Peyer's patch (tissue), 4 donors: Measurements from ENCODE around the gene PFKP.

Experiments
- POLR2A ChIP-seq, 2 donors: fragments of 450-650 bp; IDR thresholded peaks; one replicate each; pipeline ENCODE4 v1.5.1; 2017; ENCODE audit warnings: antibody characterized with exemption in 2 of 2, mild to moderate bottlenecking in 2 of 2, moderate library complexity in 2 of 2
- TF ChIP-seq, protein P1 (sequence below), 6 experiments: fragments of 450-650 bp in 4 of 6; fragments of 200-600 bp in 2 of 6; sonication (generic) in 1 of 6; IDR thresholded peaks; one replicate each; pipeline ENCODE4 v1.5.1; 2017 to 2019; ENCODE audit warnings: antibody characterized with exemption in 6 of 6, mild to moderate bottlenecking in 3 of 6, moderate library complexity in 1 of 6

DNA sequence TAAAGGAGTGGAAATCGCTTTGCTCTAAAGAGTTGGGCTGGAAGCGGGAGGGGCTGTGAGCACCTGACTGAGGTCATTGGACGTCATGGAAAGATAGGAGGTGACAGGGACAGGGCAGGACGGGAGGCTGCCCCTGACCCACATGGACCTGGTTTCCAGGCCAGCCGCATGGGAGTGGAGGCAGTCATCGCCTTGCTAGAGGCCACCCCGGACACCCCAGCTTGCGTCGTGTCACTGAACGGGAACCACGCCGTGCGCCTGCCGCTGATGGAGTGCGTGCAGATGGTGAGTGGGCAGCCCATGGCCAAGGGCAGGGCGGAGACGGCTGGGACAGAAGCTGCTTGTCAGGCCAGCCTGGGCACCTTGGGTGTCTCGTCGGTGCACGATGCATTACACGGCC is 41.8 kb downstream of the PFKP start:
- TF ChIP-seq POLR2A (IDR thresholded peaks at IDR 0.05): no peak
- TF ChIP-seq, protein P1, sequence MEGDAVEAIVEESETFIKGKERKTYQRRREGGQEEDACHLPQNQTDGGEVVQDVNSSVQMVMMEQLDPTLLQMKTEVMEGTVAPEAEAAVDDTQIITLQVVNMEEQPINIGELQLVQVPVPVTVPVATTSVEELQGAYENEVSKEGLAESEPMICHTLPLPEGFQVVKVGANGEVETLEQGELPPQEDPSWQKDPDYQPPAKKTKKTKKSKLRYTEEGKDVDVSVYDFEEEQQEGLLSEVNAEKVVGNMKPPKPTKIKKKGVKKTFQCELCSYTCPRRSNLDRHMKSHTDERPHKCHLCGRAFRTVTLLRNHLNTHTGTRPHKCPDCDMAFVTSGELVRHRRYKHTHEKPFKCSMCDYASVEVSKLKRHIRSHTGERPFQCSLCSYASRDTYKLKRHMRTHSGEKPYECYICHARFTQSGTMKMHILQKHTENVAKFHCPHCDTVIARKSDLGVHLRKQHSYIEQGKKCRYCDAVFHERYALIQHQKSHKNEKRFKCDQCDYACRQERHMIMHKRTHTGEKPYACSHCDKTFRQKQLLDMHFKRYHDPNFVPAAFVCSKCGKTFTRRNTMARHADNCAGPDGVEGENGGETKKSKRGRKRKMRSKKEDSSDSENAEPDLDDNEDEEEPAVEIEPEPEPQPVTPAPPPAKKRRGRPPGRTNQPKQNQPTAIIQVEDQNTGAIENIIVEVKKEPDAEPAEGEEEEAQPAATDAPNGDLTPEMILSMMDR (IDR thresholded peaks at IDR 0.05): no peak
